GM23338 (cell line): ENCODE measurements around the gene POLA2. TPM values are rescaled to one million over a fixed set of nuclear protein-coding genes. Genes with fewer than 3 reads are reported as not detected.

ENCODE experiments used
- ATAC-seq: fragments of 200-7000 bp; cut with Tn5 transposase; 3 replicates; pipeline ENCODE4 v1.9.1; 2020
- DNase-seq: peaks from one replicate; pipeline ENCODE4 v3.0.0-alpha.2; 2015; ENCODE audit warnings: low spot score
- H2AFZ ChIP-seq: fragments of 200-600 bp; sonication (generic); 2 replicates; pipeline ENCODE4 v1.8.0; 2016; ENCODE audit warnings: antibody characterized with exemption, mild to moderate bottlenecking, moderate library complexity
- H3F3A ChIP-seq: fragments of 200-600 bp; sonication (generic); replicated peaks from 2 replicates; pipeline ENCODE4 v1.8.0; 2017; ENCODE audit warnings: antibody characterized with exemption, mixed run types, low read depth
- H3K27ac ChIP-seq: fragments of 200-600 bp; sonication (generic); 2 replicates; pipeline ENCODE4 v1.6.1; 2016; ENCODE audit warnings: low read depth
- H3K27me3 ChIP-seq: fragments of 200-600 bp; sonication (generic); 2 replicates; pipeline ENCODE4 v1.8.0; 2016; ENCODE audit warnings: mild to moderate bottlenecking, mixed run types, moderate library complexity; ENCODE audit not compliant: insufficient read depth
- H3K36me3 ChIP-seq: fragments of 200-600 bp; sonication (generic); 2 replicates; pipeline ENCODE4 v1.8.0; 2016; ENCODE audit warnings: mild to moderate bottlenecking; ENCODE audit not compliant: insufficient read depth
- H3K4me1 ChIP-seq: fragments of 200-600 bp; sonication (generic); 2 replicates; pipeline ENCODE4 v1.8.0; 2016; ENCODE audit warnings: mild to moderate bottlenecking, moderate library complexity; ENCODE audit not compliant: insufficient read depth
- H3K4me2 ChIP-seq: fragments of 200-600 bp; sonication (generic); 2 replicates; pipeline ENCODE4 v1.7.1; 2017; ENCODE audit warnings: mixed run types
- H3K4me3 ChIP-seq: fragments of 200-600 bp; sonication (generic); 2 replicates; pipeline ENCODE4 v1.6.1; 2016; ENCODE audit warnings: mixed run types
- H3K79me2 ChIP-seq: fragments of 200-600 bp; sonication (generic); replicated peaks from 2 replicates; pipeline ENCODE4 v1.8.0; 2017; ENCODE audit warnings: mild to moderate bottlenecking; ENCODE audit not compliant: insufficient read depth
- H3K9me2 ChIP-seq: fragments of 200-600 bp; sonication (generic); 2 replicates; pipeline ENCODE4 v1.8.0; 2017; ENCODE audit not compliant: insufficient read depth
- H4K20me1 ChIP-seq: fragments of 200-600 bp; sonication (generic); replicated peaks from 2 replicates; pipeline ENCODE4 v1.8.0; 2017; ENCODE audit warnings: mild to moderate bottlenecking; ENCODE audit not compliant: insufficient read depth
- H3K27ac Mint-ChIP-seq: 2 replicates; pipeline ENCODE4 v1.8.0; 2020; ENCODE audit warnings: inconsistent platforms, mild to moderate bottlenecking, moderate library complexity, mixed read lengths
- H3K27me3 Mint-ChIP-seq: 3 replicates; pipeline ENCODE4 v1.8.0; 2022; ENCODE audit warnings: low read depth, mild to moderate bottlenecking, moderate library complexity, mixed read lengths, inconsistent platforms; ENCODE audit not compliant: insufficient read depth, poor library complexity
- H3K36me3 Mint-ChIP-seq: 3 replicates; pipeline ENCODE4 v1.8.0; 2021; ENCODE audit warnings: low read depth, mild to moderate bottlenecking, inconsistent platforms, moderate library complexity, mixed read lengths
- H3K4me1 Mint-ChIP-seq: 3 replicates; pipeline ENCODE4 v1.8.0; 2020; ENCODE audit warnings: mild to moderate bottlenecking, inconsistent platforms, mixed read lengths
- H3K4me3 Mint-ChIP-seq: 3 replicates; pipeline ENCODE4 v1.8.0; 2021; ENCODE audit warnings: moderate library complexity, mild to moderate bottlenecking, inconsistent platforms, mixed read lengths
- H3K9me3 Mint-ChIP-seq: 3 replicates; pipeline ENCODE4 v1.8.0; 2020; ENCODE audit warnings: moderate library complexity, mild to moderate bottlenecking, inconsistent platforms, mixed read lengths
- CREB1 ChIP-seq: fragments of 250-450 bp; sonication (Bioruptor Pico); IDR thresholded peaks from 2 replicates; pipeline ENCODE4 v1.5.0; 2020; ENCODE audit warnings: low read depth, mild to moderate bottlenecking, moderate library complexity
- CTCF ChIP-seq, 2 experiments: fragments of 200-600 bp in 1 of 2; sonication (generic) in 1 of 2; conservative IDR thresholded peaks; 2 replicates each; pipeline versions ENCODE4 v1.5.1 to v1.6.1; 2016 to 2017; ENCODE audit warnings: antibody characterized with exemption in 2 of 2, low read depth in 2 of 2, mild to moderate bottlenecking in 2 of 2, moderate library complexity in 1 of 2
- ETS1 ChIP-seq: IDR thresholded peaks from 2 replicates; pipeline ENCODE4 v1.6.1; 2016; ENCODE audit warnings: antibody characterized with exemption
- EZH2 ChIP-seq: fragments of 200-600 bp; sonication (generic); IDR thresholded peaks from one replicate; pipeline ENCODE4 v1.8.0; 2017; ENCODE audit warnings: antibody characterized with exemption, mild to moderate bottlenecking, low read depth; ENCODE audit not compliant: unreplicated experiment
- EZH2phosphoT487 ChIP-seq: fragments of 200-600 bp; sonication (generic); IDR thresholded peaks from one replicate; pipeline ENCODE4 v1.8.1; 2018; ENCODE audit warnings: antibody characterized with exemption; ENCODE audit not compliant: unreplicated experiment
- JUNB ChIP-seq: IDR thresholded peaks from one replicate; pipeline ENCODE4 v1.6.1; 2016; ENCODE audit warnings: antibody characterized with exemption; ENCODE audit not compliant: unreplicated experiment
- NANOG ChIP-seq: IDR thresholded peaks from 2 replicates; pipeline ENCODE4 v1.6.1; 2016; ENCODE audit warnings: antibody characterized with exemption, borderline replicate concordance
- POLR2AphosphoS5 ChIP-seq: IDR thresholded peaks from 2 replicates; pipeline ENCODE4 v1.6.1; 2016; ENCODE audit warnings: antibody characterized with exemption, low read depth
- REST ChIP-seq: IDR thresholded peaks from one replicate; pipeline ENCODE4 v1.6.1; 2018; ENCODE audit warnings: antibody characterized with exemption; ENCODE audit not compliant: unreplicated experiment
- STAT1 ChIP-seq: IDR thresholded peaks from one replicate; pipeline ENCODE4 v1.6.1; 2016; ENCODE audit warnings: antibody characterized with exemption; ENCODE audit not compliant: unreplicated experiment
- ZNF114 ChIP-seq: fragments of 250-450 bp; sonication (Bioruptor Pico); IDR thresholded peaks from 2 replicates; pipeline ENCODE4 v1.5.0; 2020; ENCODE audit warnings: mild to moderate bottlenecking, moderate library complexity
- ZNF331 ChIP-seq: fragments of 250-450 bp; sonication (Bioruptor Pico); IDR thresholded peaks from 2 replicates; pipeline ENCODE4 v1.5.0; 2020; ENCODE audit warnings: low read depth, mild to moderate bottlenecking, moderate library complexity
- polyA plus RNA-seq: library from polyadenylated mRNA; unstranded; fragments of >200 nt; fragmentation: Nextera tagmentation; extraction: Ambion mirVana; gene quantifications from 2 replicates; pipeline ENCODE4 v1.2.1, GENCODE V29; 2016
- total RNA-seq: library from RNA; depleted of rRNA; stranded (reverse); fragments of >200 nt; shearing (Covaris generic); gene quantifications from 2 replicates; pipeline ENCODE4 v1.2.3, GENCODE V29; 2014

POLA2 gene
- total and polyA plus RNA-seq, 2 experiments from 2014 or later = 22.5 to 30.4 TPM

- Histone ChIP-seq H3K4me1 (no peaks in the 10 kb centered on the region), H3K4me2 (no peak overlapping the region), H3K36me3 (peaks cover 16% of the 10 kb centered on the region; the same call in 1 of the 2 replicates), H3K9me2 (no peaks in the 10 kb centered on the region), H4K20me1 (peaks cover 7% of the 10 kb centered on the region; the same call in 1 of the 2 replicates), H3K79me2 (no peaks in the 10 kb centered on the region), H3K27me3 (no peaks in the 10 kb centered on the region), H2AFZ (no peak overlapping the region), H3K27ac (no peak overlapping the region), H3K4me3 (no peak overlapping the region), H3F3A (peaks cover 26% of the 10 kb centered on the region; the same call in 1 of the 2 replicates)
- no peak for ATAC-seq
- TF ChIP-seq POLR2AphosphoS5 (no peak), ETS1 (no peak), ZNF114 (CRISPR knock-in tag) (no peak)
- H3K9me3 Mint-ChIP-seq = no peaks in the 10 kb centered on the region
- H3K27ac Mint-ChIP-seq = no peak overlapping the region
- no peak for DNase-seq
- no peaks in the 10 kb centered on the region for H3K27me3 Mint-ChIP-seq
- peaks cover 68% of the 10 kb centered on the region for H3K36me3 Mint-ChIP-seq
- H3K4me1 Mint-ChIP-seq = peaks cover 9% of the 10 kb centered on the region; the same call in 2 of the 3 replicates
- H3K4me3 Mint-ChIP-seq = no peak overlapping the region
Observed at GRCh38 chr11:65295001-65295400, 33.2 kb downstream of the POLA2 start.

- H3K4me3 Mint-ChIP-seq = no peak overlapping the region
- H3K79me2 ChIP-seq = no peaks in the 10 kb centered on the region
- DNase-seq = no peak
- peaks cover 11% of the 10 kb centered on the region; the same call in 1 of the 2 replicates for H3K36me3 ChIP-seq
- peaks cover 7% of the 10 kb centered on the region; the same call in 1 of the 2 replicates for H4K20me1 ChIP-seq
- peaks cover 24% of the 10 kb centered on the region; the same call in 1 of the 2 replicates for H3F3A ChIP-seq
- H3K27ac Mint-ChIP-seq = no peak overlapping the region
- no peak for TF ChIP-seq JUNB
- TF ChIP-seq EZH2phosphoT487 = no peak
- TF ChIP-seq ZNF114 (CRISPR knock-in tag) = no peak
- no peak overlapping the region for H2AFZ ChIP-seq
- H3K27me3 ChIP-seq = no peaks in the 10 kb centered on the region
- ATAC-seq = no peak
- H3K9me2 ChIP-seq = no peaks in the 10 kb centered on the region
- peaks cover 9% of the 10 kb centered on the region; the same call in 2 of the 3 replicates for H3K4me1 Mint-ChIP-seq
- H3K4me3 ChIP-seq = no peak overlapping the region
- no peaks in the 10 kb centered on the region; the same call in 1 of the 2 replicates for H3K4me1 ChIP-seq
- H3K4me2 ChIP-seq = no peak overlapping the region
- H3K36me3 Mint-ChIP-seq = peaks cover 62% of the 10 kb centered on the region
- H3K9me3 Mint-ChIP-seq = no peaks in the 10 kb centered on the region
- H3K27me3 Mint-ChIP-seq = no peaks in the 10 kb centered on the region
- H3K27ac ChIP-seq = no peak overlapping the region
Observed at GRCh38 chr11:65295571-65296341, 34.0 kb downstream of the POLA2 start.

- no peak for DNase-seq
- no peak overlapping the region for H3K27ac Mint-ChIP-seq
- H4K20me1 ChIP-seq = peaks cover 3% of the 10 kb centered on the region; the same call in 1 of the 2 replicates
- H3K4me3 ChIP-seq = no peak overlapping the region
- no peaks in the 10 kb centered on the region for H3K27me3 ChIP-seq
- H3K4me3 Mint-ChIP-seq = no peak overlapping the region
- no peak overlapping the region for H3K27ac ChIP-seq
- peaks cover 48% of the 10 kb centered on the region for H3K36me3 Mint-ChIP-seq
- no peaks in the 10 kb centered on the region for H3K9me3 Mint-ChIP-seq
- no peak overlapping the region for H2AFZ ChIP-seq
- 0 out of 2 replicates have a peak, but pooled peaks cover 12% of the 10 kb centered on the region for H3F3A ChIP-seq
- H3K4me1 ChIP-seq = peaks cover 11% of the 10 kb centered on the region
- H3K27me3 Mint-ChIP-seq = peaks cover 4% of the 10 kb centered on the region
- no peak overlapping the region for H3K4me2 ChIP-seq
- H3K9me2 ChIP-seq = no peaks in the 10 kb centered on the region
- no peak for ATAC-seq
- H3K79me2 ChIP-seq = no peaks in the 10 kb centered on the region
- peaks cover 11% of the 10 kb centered on the region; the same call in 1 of the 2 replicates for H3K36me3 ChIP-seq
- peaks cover 14% of the 10 kb centered on the region for H3K4me1 Mint-ChIP-seq
- TF ChIP-seq ZNF331 (CRISPR knock-in tag) = no peak
- no peak for TF ChIP-seq CREB1
- no peak for TF ChIP-seq EZH2
- no peak for TF ChIP-seq NANOG
- no peak for TF ChIP-seq REST
- no peak for TF ChIP-seq CTCF (conservative IDR thresholded peaks at IDR 0.05; ENCODE audit: low read depth in 2 of 2)
- TF ChIP-seq STAT1 = no peak
- no peak for TF ChIP-seq ZNF114 (CRISPR knock-in tag)
Observed at GRCh38 chr11:65297026-65297672, 35.4 kb downstream of the POLA2 start.
